PC-3 (cell line): ENCODE results near the gene PRICKLE1. TPM values are rescaled to one million over a fixed set of nuclear protein-coding genes. Genes with fewer than 3 reads are reported as not detected.

ENCODE experiments used
- ATAC-seq: fragments of 200-7000 bp; cut with Tn5 transposase; 2 replicates; pipeline ENCODE4 v1.9.1; 2020; ENCODE audit warnings: mild to moderate bottlenecking, moderate library complexity
- BruUV-seq: library from RNA; stranded (reverse); fragments of 400-500 nt; replicated peaks from 2 replicates; lab custom pipeline; 2021; lab: Mats Ljungman, UMichigan
- CTCF ChIA-PET: fragments of 300-600 bp; sonication (Branson Sonifier 250); formaldehyde crosslinking; loops from one replicate; lab custom pipeline; 2022; ENCODE audit warnings: antibody characterized with exemption; lab: Charles Lee
- POLR2A ChIA-PET: fragments of 300-600 bp; sonication (Branson Sonifier 250); formaldehyde crosslinking; loops from one replicate; lab custom pipeline; 2022; ENCODE audit warnings: antibody characterized with exemption; ENCODE audit not compliant: unreplicated experiment; lab: Charles Lee
- DNase-seq: peaks from one replicate; pipeline ENCODE4 v3.0.0-alpha.2; 2015
- H2AFZ ChIP-seq: fragments of 300-600 bp; sonication (generic); 2 replicates; pipeline ENCODE4 v1.6.0; 2016; ENCODE audit warnings: antibody characterized with exemption, low read length
- H3F3A ChIP-seq: fragments of 300-600 bp; sonication (generic); one replicate; pipeline ENCODE4 v1.6.0; 2017; ENCODE audit warnings: antibody characterized with exemption, low read length, control low read depth, mild to moderate bottlenecking; ENCODE audit not compliant: unreplicated experiment
- H3K27ac ChIP-seq: fragments of 300-600 bp; sonication (generic); 2 replicates; pipeline ENCODE4 v1.5.1; 2016; ENCODE audit warnings: mild to moderate bottlenecking, low read length
- H3K27me3 ChIP-seq: fragments of 300-600 bp; sonication (generic); 2 replicates; pipeline ENCODE4 v1.6.1; 2016; ENCODE audit warnings: low read length, mixed read lengths
- H3K36me3 ChIP-seq: fragments of 300-600 bp; sonication (generic); 2 replicates; pipeline ENCODE4 v1.6.1; 2016; ENCODE audit warnings: low read depth, mixed run types, low read length, mixed read lengths
- H3K4me1 ChIP-seq: fragments of 300-600 bp; sonication (generic); 2 replicates; pipeline ENCODE4 v1.5.1; 2016; ENCODE audit warnings: low read length; ENCODE audit not compliant: insufficient read depth
- H3K4me2 ChIP-seq: fragments of 300-600 bp; sonication (generic); 2 replicates; pipeline ENCODE4 v1.6.0; 2016; ENCODE audit warnings: low read length
- H3K4me3 ChIP-seq: fragments of 300-600 bp; sonication (generic); 2 replicates; pipeline ENCODE4 v1.5.1; 2016; ENCODE audit warnings: mild to moderate bottlenecking, low read length, mixed read lengths
- H3K79me2 ChIP-seq: fragments of 300-600 bp; sonication (generic); 2 replicates; pipeline ENCODE4 v1.6.1; 2017; ENCODE audit warnings: low read length, mixed read lengths
- H3K9ac ChIP-seq: fragments of 300-600 bp; sonication (generic); 2 replicates; pipeline ENCODE4 v1.6.0; 2016; ENCODE audit warnings: mild to moderate bottlenecking, low read length
- H3K9me2 ChIP-seq: fragments of 300-600 bp; sonication (generic); replicated peaks from 2 replicates; pipeline ENCODE4 v1.6.1; 2016; ENCODE audit warnings: mixed run types, low read length, mixed read lengths
- H3K9me3 ChIP-seq: fragments of 300-600 bp; sonication (generic); 2 replicates; pipeline ENCODE4 v1.6.1; 2016; ENCODE audit warnings: low read length, mixed read lengths
- H4K20me1 ChIP-seq: fragments of 300-600 bp; sonication (generic); 2 replicates; pipeline ENCODE4 v1.6.1; 2016; ENCODE audit warnings: low read length, mixed read lengths
- EZH2 ChIP-seq: fragments of 300-600 bp; sonication (generic); IDR thresholded peaks from one replicate; pipeline ENCODE4 v1.6.1; 2017; ENCODE audit warnings: antibody characterized with exemption, mild to moderate bottlenecking, low read length; ENCODE audit not compliant: unreplicated experiment
- EZH2phosphoT487 ChIP-seq: fragments of 300-600 bp; sonication (generic); IDR thresholded peaks from 2 replicates; pipeline ENCODE4 v1.6.1; 2018; ENCODE audit warnings: mild to moderate bottlenecking, antibody characterized with exemption, low read length, borderline replicate concordance
- intact Hi-C: fragments of 100-400 bp; cut with micrococcal nuclease; formaldehyde crosslinking; loops from 2 replicates; pipeline ENCODE4 v1.9.0; 2023
- total RNA-seq: library from RNA; depleted of rRNA; stranded (reverse); fragments of >200 nt; gene quantifications from 2 replicates; pipeline ENCODE4 v1.2.3, GENCODE V29; 2014
- TF ChIP-seq, protein P1 (sequence below): fragments of 300-600 bp; sonication (generic); conservative IDR thresholded peaks from 2 replicates; pipeline ENCODE4 v1.5.1; 2017; ENCODE audit warnings: antibody characterized with exemption, low read depth, mild to moderate bottlenecking, low read length

Gene PRICKLE1
- total RNA-seq, 1 experiment from 2014 or later = 17.2 TPM

DNA sequence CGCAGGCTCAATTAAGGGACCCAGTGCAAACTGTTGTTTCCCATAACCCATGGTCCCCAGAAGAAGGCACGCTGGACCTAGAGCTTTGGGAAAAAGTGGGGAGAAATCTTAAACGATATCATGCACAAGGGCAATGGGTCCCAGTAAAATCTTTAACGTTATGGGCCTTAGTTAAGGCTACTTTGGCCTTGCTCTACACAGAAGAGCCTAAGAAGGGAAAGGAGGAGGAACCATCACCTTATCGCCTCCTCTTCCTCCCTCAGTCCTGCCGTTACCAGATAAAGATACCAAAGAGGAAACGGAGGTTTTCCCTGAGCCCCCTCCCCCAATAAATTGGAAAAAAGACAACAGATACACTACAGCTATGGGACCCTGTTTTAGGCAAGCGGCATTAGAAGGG lies 146.7 kb downstream of the PRICKLE1 start:
- Histone ChIP-seq H3K4me2 (no peak overlapping the region), H2AFZ (no peak overlapping the region), H3K9ac (no peak overlapping the region), H3F3A (no peaks in the 10 kb centered on the region), H3K9me3 (no peaks in the 10 kb centered on the region), H3K27me3 (no peaks in the 10 kb centered on the region), H3K79me2 (no peaks in the 10 kb centered on the region), H3K9me2 (no peaks in the 10 kb centered on the region), H3K4me3 (no peak overlapping the region), H3K4me1 (no peaks in the 10 kb centered on the region), H3K36me3 (peaks cover 13% of the 10 kb centered on the region), H4K20me1 (no peaks in the 10 kb centered on the region), H3K27ac (no peak overlapping the region)
- no TSS peak for BruUV-seq
- ATAC-seq (no peak), DNase-seq (no peak)
- ChIA-PET CTCF (no interaction called here), POLR2A (no interaction called here)
- intact Hi-C loops = no loop called here
- TF ChIP-seq, protein P1, sequence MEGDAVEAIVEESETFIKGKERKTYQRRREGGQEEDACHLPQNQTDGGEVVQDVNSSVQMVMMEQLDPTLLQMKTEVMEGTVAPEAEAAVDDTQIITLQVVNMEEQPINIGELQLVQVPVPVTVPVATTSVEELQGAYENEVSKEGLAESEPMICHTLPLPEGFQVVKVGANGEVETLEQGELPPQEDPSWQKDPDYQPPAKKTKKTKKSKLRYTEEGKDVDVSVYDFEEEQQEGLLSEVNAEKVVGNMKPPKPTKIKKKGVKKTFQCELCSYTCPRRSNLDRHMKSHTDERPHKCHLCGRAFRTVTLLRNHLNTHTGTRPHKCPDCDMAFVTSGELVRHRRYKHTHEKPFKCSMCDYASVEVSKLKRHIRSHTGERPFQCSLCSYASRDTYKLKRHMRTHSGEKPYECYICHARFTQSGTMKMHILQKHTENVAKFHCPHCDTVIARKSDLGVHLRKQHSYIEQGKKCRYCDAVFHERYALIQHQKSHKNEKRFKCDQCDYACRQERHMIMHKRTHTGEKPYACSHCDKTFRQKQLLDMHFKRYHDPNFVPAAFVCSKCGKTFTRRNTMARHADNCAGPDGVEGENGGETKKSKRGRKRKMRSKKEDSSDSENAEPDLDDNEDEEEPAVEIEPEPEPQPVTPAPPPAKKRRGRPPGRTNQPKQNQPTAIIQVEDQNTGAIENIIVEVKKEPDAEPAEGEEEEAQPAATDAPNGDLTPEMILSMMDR = no peak
- TF ChIP-seq EZH2 (no peak), EZH2phosphoT487 (no peak)

- no peak for ATAC-seq
- H3K9me3 ChIP-seq = no peaks in the 10 kb centered on the region
- no peak overlapping the region for H3K27ac ChIP-seq
- H3F3A ChIP-seq = no peaks in the 10 kb centered on the region
- no peaks in the 10 kb centered on the region for H4K20me1 ChIP-seq
- ChIA-PET CTCF (no interaction called here), POLR2A (no interaction called here)
- no peaks in the 10 kb centered on the region for H3K9me2 ChIP-seq
- intact Hi-C loops = no loop called here
- no peak for DNase-seq
- no peaks in the 10 kb centered on the region for H3K27me3 ChIP-seq
- no TSS peak for BruUV-seq
- H2AFZ ChIP-seq = no peak overlapping the region
- no peak overlapping the region for H3K9ac ChIP-seq
- no peak overlapping the region for H3K4me3 ChIP-seq
- H3K36me3 ChIP-seq = peaks cover 12% of the 10 kb centered on the region
- no peak overlapping the region for H3K4me2 ChIP-seq
- H3K79me2 ChIP-seq = no peaks in the 10 kb centered on the region
- TF ChIP-seq EZH2phosphoT487 (no peak), EZH2 (no peak)
- TF ChIP-seq, protein P1 = no peak
- H3K4me1 ChIP-seq = no peaks in the 10 kb centered on the region
Observed at GRCh38 chr12:42442311-42442759, 147.2 kb downstream of the PRICKLE1 start.

GRCh38 chr12:42440608-42441007 lies 148.9 kb downstream of the PRICKLE1 start:
- no peaks in the 10 kb centered on the region for H3F3A ChIP-seq
- H3K36me3 ChIP-seq = peaks cover 12% of the 10 kb centered on the region
- ATAC-seq (no peak), DNase-seq (no peak)
- intact Hi-C loops = no loop called here
- H2AFZ ChIP-seq = no peak overlapping the region
- H3K4me2 ChIP-seq = no peak overlapping the region
- ChIA-PET POLR2A (no interaction called here), CTCF (no interaction called here)
- no peak overlapping the region for H3K4me3 ChIP-seq
- H3K4me1 ChIP-seq = no peaks in the 10 kb centered on the region
- TF ChIP-seq, protein P1 = no peak
- TF ChIP-seq EZH2phosphoT487 (no peak), EZH2 (no peak)
- no TSS peak for BruUV-seq
- H3K9ac ChIP-seq = no peak overlapping the region
- no peaks in the 10 kb centered on the region for H3K9me2 ChIP-seq
- no peaks in the 10 kb centered on the region for H3K79me2 ChIP-seq
- H3K9me3 ChIP-seq = no peaks in the 10 kb centered on the region
- H3K27me3 ChIP-seq = no peaks in the 10 kb centered on the region
- no peaks in the 10 kb centered on the region for H4K20me1 ChIP-seq
- H3K27ac ChIP-seq = no peak overlapping the region
